Hepatocyte (in vitro differentiated cells): ENCODE data around the gene SMCR8. TPM values are rescaled to one million over a fixed set of nuclear protein-coding genes. Genes with fewer than 3 reads are reported as not detected.
"Not testable (repeated sequence)": the region's sequence is repeated elsewhere in the genome, so short reads cannot be mapped to it uniquely, and the experiment has no call there.

Experiments
- DNase-seq: peaks from one replicate; pipeline ENCODE4 v3.0.0-alpha.2; 2016; ENCODE audit warnings: low spot score
- H2AFZ ChIP-seq: fragments of 200-600 bp; sonication (generic); 2 replicates; pipeline ENCODE4 v1.6.0; 2016; ENCODE audit warnings: antibody characterized with exemption, mild to moderate bottlenecking
- H3K27ac ChIP-seq: fragments of 200-600 bp; sonication (generic); 2 replicates; pipeline ENCODE4 v1.5.1; 2016; ENCODE audit warnings: mild to moderate bottlenecking
- H3K27me3 ChIP-seq: fragments of 200-600 bp; sonication (generic); 2 replicates; pipeline ENCODE4 v1.6.1; 2016
- H3K36me3 ChIP-seq: fragments of 200-600 bp; sonication (generic); replicated peaks from 2 replicates; pipeline ENCODE4 v1.5.1; 2016; ENCODE audit warnings: low read depth; ENCODE audit not compliant: insufficient read depth
- H3K4me1 ChIP-seq: fragments of 200-600 bp; sonication (generic); 2 replicates; pipeline ENCODE4 v1.5.1; 2016; ENCODE audit warnings: mild to moderate bottlenecking, moderate library complexity; ENCODE audit not compliant: insufficient read depth
- H3K4me2 ChIP-seq: fragments of 200-600 bp; sonication (generic); 2 replicates; pipeline ENCODE4 v1.6.0; 2016
- H3K4me3 ChIP-seq: fragments of 200-600 bp; sonication (generic); 2 replicates; pipeline ENCODE4 v1.5.1; 2016; ENCODE audit warnings: mild to moderate bottlenecking
- H3K79me2 ChIP-seq: fragments of 200-600 bp; sonication (generic); 2 replicates; pipeline ENCODE4 v1.6.0; 2017; ENCODE audit warnings: mild to moderate bottlenecking
- H3K9me2 ChIP-seq: fragments of 200-600 bp; sonication (generic); replicated peaks from 2 replicates; pipeline ENCODE4 v1.6.0; 2017; ENCODE audit warnings: mild to moderate bottlenecking; ENCODE audit not compliant: insufficient read depth
- H3K9me3 ChIP-seq: fragments of 200-600 bp; sonication (generic); 2 replicates; pipeline ENCODE4 v1.5.1; 2016; ENCODE audit warnings: low read depth, mild to moderate bottlenecking
- H4K20me1 ChIP-seq: fragments of 200-600 bp; sonication (generic); 2 replicates; pipeline ENCODE4 v1.6.0; 2016; ENCODE audit warnings: mild to moderate bottlenecking; ENCODE audit not compliant: insufficient read depth, poor library complexity, severe bottlenecking
- CTCF ChIP-seq: fragments of 200-600 bp; sonication (generic); IDR thresholded peaks from 2 replicates; pipeline ENCODE4 v1.5.1; 2016; ENCODE audit warnings: antibody characterized with exemption, mild to moderate bottlenecking; ENCODE audit not compliant: poor library complexity
- EZH2 ChIP-seq: fragments of 200-600 bp; sonication (generic); IDR thresholded peaks from 2 replicates; pipeline ENCODE4 v1.6.1; 2016; ENCODE audit warnings: antibody characterized with exemption, mild to moderate bottlenecking, borderline replicate concordance
- EZH2phosphoT487 ChIP-seq: fragments of 200-600 bp; sonication (generic); IDR thresholded peaks from one replicate; pipeline ENCODE4 v1.6.1; 2018; ENCODE audit warnings: antibody characterized with exemption, mild to moderate bottlenecking, low read depth, moderate library complexity; ENCODE audit not compliant: unreplicated experiment, severe bottlenecking
- WGBS: methylation state at CpG from one replicate; pipeline ENCODE4 v1.1.6; 2016; ENCODE audit warnings: low lambda C conversion rate; ENCODE audit errors: missing lambda C conversion rate; 5-methylcytosine and 5-hydroxymethylcytosine counted together
- polyA plus RNA-seq: library from polyadenylated mRNA; unstranded; fragments of >200 nt; fragmentation: Nextera tagmentation; extraction: Ambion mirVana; gene quantifications from 2 replicates; pipeline ENCODE4 v1.2.1, GENCODE V29; 2016
- total RNA-seq: library from RNA; depleted of rRNA; stranded (reverse); fragments of >200 nt; gene quantifications from 2 replicates; pipeline ENCODE4 v1.2.3, GENCODE V29; 2014

The SMCR8 gene
- total and polyA plus RNA-seq, 2 experiments from 2014 or later: 3.8 to 17.7 TPM

GRCh38 chr17:18332909-18333489 is 17.9 kb downstream of the SMCR8 start:
- Histone ChIP-seq H3K4me1 (no peaks in the 10 kb centered on the region), H3K4me2 (no peak overlapping the region), H3K36me3 (no peaks in the 10 kb centered on the region), H3K9me3 (no peaks in the 10 kb centered on the region), H4K20me1 (no peaks in the 10 kb centered on the region), H3K79me2 (no peaks in the 10 kb centered on the region), H3K27ac (no peak overlapping the region), H3K27me3 (no peaks in the 10 kb centered on the region), H3K9me2 (no peaks in the 10 kb centered on the region), H3K4me3 (no peak overlapping the region), H2AFZ (no peak overlapping the region)
- TF ChIP-seq EZH2phosphoT487: no peak
- no peak for TF ChIP-seq CTCF
- no peak for TF ChIP-seq EZH2
- DNase-seq: no peak
- 83% methylated on average over 4 of the region's 4 CpGs for WGBS

GRCh38 chr17:18338158-18338557 is 23.1 kb downstream of the SMCR8 start:
- not testable (repeated sequence) for H3K36me3 ChIP-seq
- WGBS: 98% methylated on average over 8 of the region's 25 CpGs

GRCh38 chr17:18339933-18340332 is 24.8 kb downstream of the SMCR8 start:
- Histone ChIP-seq H3K36me3 (no peaks in the 10 kb centered on the region), H3K4me1 (no peaks in the 10 kb centered on the region), H3K9me2 (no peaks in the 10 kb centered on the region), H3K27ac (no peak overlapping the region), H3K27me3 (no peaks in the 10 kb centered on the region), H3K9me3 (no peaks in the 10 kb centered on the region), H2AFZ (no peak overlapping the region), H3K4me3 (no peak overlapping the region), H3K79me2 (no peaks in the 10 kb centered on the region), H4K20me1 (no peaks in the 10 kb centered on the region), H3K4me2 (no peak overlapping the region)
- TF ChIP-seq EZH2: no peak
- TF ChIP-seq CTCF: no peak
- TF ChIP-seq EZH2phosphoT487: no peak
- over 99% methylated on average over 13 of the region's 13 CpGs for WGBS
- no peak for DNase-seq

More at GRCh38 chr17:18338158-18338557, 23.1 kb downstream of the SMCR8 start:
- H3K9me2 ChIP-seq, H3K9me3 ChIP-seq, H3K27me3 ChIP-seq, H3K4me2 ChIP-seq, H2AFZ ChIP-seq, H3K79me2 ChIP-seq, H4K20me1 ChIP-seq, H3K4me3 ChIP-seq, DNase-seq, H3K27ac ChIP-seq, H3K4me1 ChIP-seq: not testable (repeated sequence)

GRCh38 chr17:18344021-18344420 is 28.9 kb downstream of the SMCR8 start:
- Histone ChIP-seq H3K4me1 (no peaks in the 10 kb centered on the region), H3K9me2 (no peaks in the 10 kb centered on the region), H2AFZ (no peak overlapping the region), H4K20me1 (no peaks in the 10 kb centered on the region), H3K27ac (no peak overlapping the region), H3K27me3 (no peaks in the 10 kb centered on the region), H3K36me3 (no peaks in the 10 kb centered on the region), H3K4me2 (no peak overlapping the region), H3K79me2 (no peaks in the 10 kb centered on the region), H3K4me3 (no peak overlapping the region), H3K9me3 (no peaks in the 10 kb centered on the region)
- DNase-seq: no peak
- no peak for TF ChIP-seq EZH2
- no peak for TF ChIP-seq EZH2phosphoT487
- TF ChIP-seq CTCF: no peak
- WGBS: 95% methylated on average over 5 of the region's 5 CpGs
